Stomach smooth muscle (tissue), 2 donors: ENCODE results near the gene CDYL.
"Not testable (repeated sequence)": the region's sequence is repeated elsewhere in the genome, so short reads cannot be mapped to it uniquely, and the experiment has no call there.

Source experiments
- H3K27ac ChIP-seq: one replicate; pipeline ENCODE4 v1.7.0; 2013; ENCODE audit warnings: mild to moderate bottlenecking, low read length, inconsistent platforms
- H3K27me3 ChIP-seq, 2 donors: one replicate each; pipeline ENCODE4 v1.7.0; 2013; ENCODE audit warnings: low read length in 2 of 2; ENCODE audit not compliant: insufficient read depth in 2 of 2, control insufficient read depth in 1 of 2
- H3K36me3 ChIP-seq, 2 donors: one replicate each; pipeline ENCODE4 v1.7.0; 2013; ENCODE audit warnings: low read length in 2 of 2; ENCODE audit not compliant: control insufficient read depth in 2 of 2, insufficient read depth in 2 of 2
- H3K4me1 ChIP-seq: one replicate; pipeline ENCODE4 v1.7.0; 2013; ENCODE audit warnings: low read length; ENCODE audit not compliant: control insufficient read depth, insufficient read depth
- H3K4me3 ChIP-seq, 2 donors: one replicate each; pipeline ENCODE4 v1.7.0; 2013; ENCODE audit warnings: low read length in 2 of 2
- H3K9ac ChIP-seq, 2 donors: one replicate each; pipeline ENCODE4 v1.7.0; 2013; ENCODE audit warnings: low read length in 2 of 2, mild to moderate bottlenecking in 1 of 2
- H3K9me3 ChIP-seq, 2 donors: one replicate each; pipeline ENCODE4 v1.7.0; 2013; ENCODE audit warnings: low read length in 2 of 2; ENCODE audit not compliant: control insufficient read depth in 2 of 2
- donor health status: healthy.
- donor health status: Pancreatic carcinoma.

Gene CDYL

DNA sequence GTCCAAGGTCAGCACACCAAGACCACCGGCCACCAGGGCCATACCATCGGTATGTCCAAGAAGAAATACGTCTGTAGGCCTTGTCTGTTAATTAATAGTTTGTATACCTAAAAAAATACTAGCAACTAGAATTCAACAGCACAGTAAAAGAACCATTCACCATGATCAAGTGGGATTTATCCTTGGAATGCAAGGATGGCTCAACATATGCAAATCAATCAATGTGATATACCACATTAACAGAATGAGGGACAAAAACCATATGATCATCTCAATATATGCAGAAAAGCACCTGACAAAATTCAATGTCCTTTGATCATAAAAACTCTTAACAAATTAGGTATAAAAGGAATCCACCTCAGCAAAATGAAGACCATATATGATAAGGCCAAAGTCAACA is 203.2 kb downstream of the CDYL start:
- H3K4me3 ChIP-seq: no peak overlapping the region
- no peak overlapping the region for H3K9ac ChIP-seq
- H3K27me3 ChIP-seq: no peaks in the 10 kb centered on the region
- peaks cover 6 to 8% of the 10 kb centered on the region in 2 donors for H3K9me3 ChIP-seq
- peaks cover 3% of the 10 kb centered on the region for H3K4me1 ChIP-seq
- H3K36me3 ChIP-seq: no peaks in the 10 kb centered on the region
- H3K27ac ChIP-seq: no peak overlapping the region

DNA sequence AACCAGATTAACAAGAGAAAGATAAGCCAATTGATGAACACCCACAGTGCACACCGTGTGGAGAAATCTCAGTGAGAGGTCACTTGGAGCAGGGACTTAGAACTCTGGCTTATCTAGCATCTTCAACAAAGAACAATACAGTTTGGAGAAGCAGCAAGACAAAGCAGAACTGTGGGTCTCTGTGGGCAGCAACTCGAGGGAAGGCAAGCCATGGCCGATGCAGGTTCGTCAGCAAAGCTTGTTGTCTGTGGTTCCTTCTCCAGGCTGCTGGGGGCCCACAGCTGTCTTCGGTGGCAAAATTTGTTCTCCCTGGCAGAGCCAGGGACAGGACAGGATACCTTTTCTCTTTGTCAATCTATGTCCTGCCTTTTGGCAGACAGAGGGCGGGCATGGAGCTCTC is 205.6 kb downstream of the CDYL start:
- H3K4me1 ChIP-seq: no peaks in the 10 kb centered on the region
- H3K9ac ChIP-seq: no peak overlapping the region
- no peak overlapping the region for H3K27ac ChIP-seq
- H3K36me3 ChIP-seq: no peaks in the 10 kb centered on the region
- no peak overlapping the region for H3K4me3 ChIP-seq
- H3K9me3 ChIP-seq: peaks cover 6 to 8% of the 10 kb centered on the region in 2 donors
- no peaks in the 10 kb centered on the region for H3K27me3 ChIP-seq

DNA sequence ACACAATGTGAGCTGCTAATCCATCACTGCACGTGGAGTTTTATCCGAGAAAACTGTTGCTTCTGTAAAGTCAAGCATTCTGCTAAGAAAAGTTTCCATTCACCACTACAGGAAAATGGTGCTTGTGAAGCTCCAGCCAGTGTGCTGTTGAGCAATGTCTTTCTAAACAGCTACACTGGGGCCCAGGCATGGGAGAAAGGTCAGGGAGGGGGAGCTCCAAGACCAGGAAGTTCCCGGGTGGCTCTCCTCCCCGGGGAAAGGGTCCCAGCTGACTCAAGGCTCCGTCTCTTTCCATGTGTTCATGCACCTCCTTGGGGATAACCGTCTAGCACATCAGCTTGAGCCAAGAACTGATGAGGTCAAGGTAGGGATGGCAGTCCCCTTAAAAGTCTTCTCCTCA is 207.1 kb downstream of the CDYL start:
- no peaks in the 10 kb centered on the region for H3K27me3 ChIP-seq
- no peaks in the 10 kb centered on the region for H3K36me3 ChIP-seq
- H3K27ac ChIP-seq: no peak overlapping the region
- H3K9ac ChIP-seq: no peak overlapping the region
- H3K4me3 ChIP-seq: no peak overlapping the region
- no peaks in the 10 kb centered on the region for H3K4me1 ChIP-seq
- peaks cover 6 to 8% of the 10 kb centered on the region in 2 donors for H3K9me3 ChIP-seq

DNA sequence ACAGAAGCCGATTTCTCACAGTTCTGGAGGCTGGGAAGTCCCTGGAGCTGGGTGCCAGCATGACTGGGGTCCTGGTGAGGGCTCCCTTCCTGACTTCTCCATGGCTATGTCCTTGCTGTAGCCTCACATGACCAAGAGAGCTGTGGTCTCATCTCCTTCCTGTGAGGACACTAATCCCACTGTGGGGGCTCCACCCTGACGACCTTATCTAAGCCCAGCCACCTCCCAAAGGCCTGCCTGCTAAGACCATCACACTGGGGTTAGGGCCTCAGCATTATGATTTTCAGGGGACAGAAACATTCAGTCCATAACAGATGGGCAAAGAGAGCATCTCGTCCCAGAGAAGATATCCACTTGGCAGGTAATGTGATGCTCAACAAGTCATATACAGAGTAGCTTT is 210.8 kb downstream of the CDYL start:
- Histone ChIP-seq H3K9me3 (no peaks in the 10 kb centered on the region), H3K4me3 (no peak overlapping the region), H3K36me3 (no peaks in the 10 kb centered on the region), H3K27ac (no peak overlapping the region), H3K9ac (no peak overlapping the region), H3K27me3 (no peaks in the 10 kb centered on the region), H3K4me1 (no peaks in the 10 kb centered on the region)

DNA sequence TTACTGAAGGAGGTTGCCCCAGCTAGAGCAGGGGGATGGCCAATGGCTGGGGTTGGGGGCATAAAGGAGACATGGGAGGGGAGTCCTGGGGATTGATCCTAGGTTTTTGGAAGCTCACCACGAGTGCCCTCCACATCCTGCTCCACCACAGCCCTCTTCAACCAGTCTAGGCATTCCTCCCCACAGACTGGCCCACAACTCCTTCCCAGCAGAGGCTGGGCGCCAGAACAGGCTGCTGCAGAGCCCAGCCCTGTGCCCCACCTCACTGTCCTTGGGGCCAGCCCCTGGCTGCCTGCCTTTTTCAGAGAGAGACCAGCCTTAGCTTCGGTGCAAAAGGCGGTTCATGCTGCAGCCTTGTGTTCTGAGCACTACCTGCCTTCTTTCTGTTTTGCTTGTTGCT is 211.2 kb downstream of the CDYL start:
- Histone ChIP-seq H3K36me3 (no peaks in the 10 kb centered on the region), H3K4me1 (no peaks in the 10 kb centered on the region), H3K4me3 (no peak overlapping the region), H3K27ac (no peak overlapping the region), H3K27me3 (no peaks in the 10 kb centered on the region), H3K9me3 (no peaks in the 10 kb centered on the region), H3K9ac (no peak overlapping the region)

DNA sequence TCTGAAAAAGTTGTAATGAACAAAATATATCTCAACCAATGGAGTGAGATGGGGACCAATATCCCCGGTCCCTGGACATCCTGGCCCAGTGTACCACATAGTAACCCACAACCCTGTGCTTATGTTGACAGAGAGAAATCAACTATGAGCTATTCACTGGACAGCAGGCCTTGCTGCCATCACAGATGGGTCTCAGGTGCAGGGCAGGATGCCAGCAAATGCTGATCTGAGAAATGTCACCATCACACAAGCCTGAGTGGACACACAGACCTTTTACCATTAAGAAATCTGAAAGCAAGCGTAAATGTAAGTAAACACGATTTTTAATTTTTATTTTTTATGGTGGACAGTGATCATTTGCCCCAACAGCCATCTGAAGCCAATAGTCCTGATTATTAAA is 218.5 kb downstream of the CDYL start:
- no peaks in the 10 kb centered on the region for H3K4me1 ChIP-seq
- no peak overlapping the region for H3K27ac ChIP-seq
- no peak overlapping the region for H3K9ac ChIP-seq
- H3K4me3 ChIP-seq: no peak overlapping the region
- H3K36me3 ChIP-seq: peaks cover 21 to 27% of the 10 kb centered on the region in 2 donors
- no peaks in the 10 kb centered on the region for H3K27me3 ChIP-seq
- H3K9me3 ChIP-seq: no peaks in the 10 kb centered on the region

DNA sequence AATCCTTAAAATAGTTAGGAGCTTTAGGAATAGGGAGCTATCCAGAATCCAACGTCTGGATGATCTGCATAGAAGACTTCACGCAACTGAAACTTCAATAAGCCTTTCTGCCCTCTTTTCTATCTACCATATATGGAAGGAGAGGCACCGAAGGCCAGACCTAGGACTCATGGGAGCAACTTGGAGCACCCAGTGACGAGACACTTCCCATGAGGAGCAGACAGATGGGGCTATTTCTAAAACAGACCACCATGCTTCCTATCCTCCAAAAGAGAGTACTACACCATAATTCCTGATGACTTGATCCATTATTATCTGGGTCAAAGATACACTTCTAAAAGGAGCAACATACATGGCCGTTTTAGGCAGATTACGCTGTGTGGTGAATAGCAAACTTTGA is 221.7 kb downstream of the CDYL start:
- no peaks in the 10 kb centered on the region for H3K4me1 ChIP-seq
- H3K9me3 ChIP-seq: no peaks in the 10 kb centered on the region
- no peak overlapping the region for H3K27ac ChIP-seq
- H3K36me3 ChIP-seq: peaks cover 30 to 34% of the 10 kb centered on the region in 2 donors
- no peak overlapping the region for H3K4me3 ChIP-seq
- no peaks in the 10 kb centered on the region for H3K27me3 ChIP-seq
- H3K9ac ChIP-seq: no peak overlapping the region

DNA sequence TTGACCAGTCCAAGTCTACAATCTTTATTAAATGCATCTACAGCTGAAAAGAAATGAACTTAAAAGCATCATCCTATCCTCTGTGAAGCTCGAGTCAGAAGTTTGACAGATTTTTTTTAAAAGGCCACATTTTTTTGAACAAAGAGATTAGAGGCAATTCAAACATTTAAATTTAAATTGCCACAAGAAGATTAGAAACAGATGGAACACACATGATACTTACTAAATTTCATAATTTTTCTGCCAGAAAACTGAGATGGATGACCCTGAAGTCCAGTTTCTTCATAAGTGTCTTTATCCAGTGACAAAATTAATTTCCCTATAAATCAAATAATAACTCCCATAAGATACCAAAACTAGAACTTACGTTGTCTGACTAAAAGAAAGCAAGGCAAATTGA is 223.4 kb downstream of the CDYL start:
- Histone ChIP-seq H3K4me3 (no peak overlapping the region), H3K27ac (no peak overlapping the region), H3K4me1 (peaks cover 8% of the 10 kb centered on the region), H3K9me3 (no peaks in the 10 kb centered on the region), H3K9ac (no peak overlapping the region), H3K36me3 (peaks cover 30 to 33% of the 10 kb centered on the region in 2 donors), H3K27me3 (no peaks in the 10 kb centered on the region)

DNA sequence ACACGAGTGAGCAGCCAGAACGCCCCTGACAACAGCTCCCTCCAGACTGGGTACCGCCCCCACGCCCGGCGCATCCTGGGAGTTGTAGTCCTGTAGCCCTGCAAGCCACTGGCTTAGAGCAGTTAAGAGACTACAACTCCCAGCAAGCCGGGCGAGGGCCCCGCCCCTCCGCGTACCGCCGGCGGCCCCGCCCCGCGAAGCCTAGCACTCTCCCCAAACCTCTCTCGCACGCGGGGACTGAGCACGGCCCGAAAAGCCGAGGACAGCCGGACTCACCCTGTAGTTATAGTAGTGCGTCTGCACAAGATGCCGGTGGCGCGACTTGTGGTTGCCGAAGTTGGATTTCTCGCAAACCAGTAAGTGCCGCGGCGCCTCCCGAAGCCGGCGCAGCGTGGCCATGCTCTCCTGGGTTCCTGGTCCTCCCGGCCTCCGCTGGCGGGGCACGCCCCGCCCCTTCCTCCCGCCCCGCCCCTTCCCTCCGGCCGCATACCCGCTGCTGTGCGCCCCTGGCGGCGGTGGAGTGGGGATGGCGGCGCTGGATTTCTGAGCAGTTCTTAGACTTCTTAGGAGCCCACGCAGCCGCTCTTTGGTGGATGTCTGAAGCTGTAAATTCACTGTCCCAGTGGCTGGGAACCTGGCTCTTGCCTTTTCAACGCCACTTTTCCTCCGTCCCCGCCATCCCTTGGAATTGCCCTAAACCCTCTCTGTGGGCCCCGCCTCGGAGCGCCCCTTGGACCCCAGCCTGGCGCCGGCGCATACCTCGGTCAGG is 227.6 kb downstream of the CDYL start, which contains the start of gene RPP40:
RPP40 (minus strand) TSS at position 434 of the 769 bp plus-strand sequence; CDS start at position 399, 35 bp downstream.
- Histone ChIP-seq H3K9me3 (no peaks in the 10 kb centered on the region), H3K27me3 (no peaks in the 10 kb centered on the region), H3K36me3 (peaks cover 2 to 14% of the 10 kb centered on the region in 2 donors), H3K4me1 (peaks cover 8% of the 10 kb centered on the region), H3K9ac (peak within 1 kb of the TSS; percentile 86 to 90), H3K27ac (peak within 1 kb of the TSS; percentile 93), H3K4me3 (peak within 1 kb of the TSS; percentile 81 to 86)

DNA sequence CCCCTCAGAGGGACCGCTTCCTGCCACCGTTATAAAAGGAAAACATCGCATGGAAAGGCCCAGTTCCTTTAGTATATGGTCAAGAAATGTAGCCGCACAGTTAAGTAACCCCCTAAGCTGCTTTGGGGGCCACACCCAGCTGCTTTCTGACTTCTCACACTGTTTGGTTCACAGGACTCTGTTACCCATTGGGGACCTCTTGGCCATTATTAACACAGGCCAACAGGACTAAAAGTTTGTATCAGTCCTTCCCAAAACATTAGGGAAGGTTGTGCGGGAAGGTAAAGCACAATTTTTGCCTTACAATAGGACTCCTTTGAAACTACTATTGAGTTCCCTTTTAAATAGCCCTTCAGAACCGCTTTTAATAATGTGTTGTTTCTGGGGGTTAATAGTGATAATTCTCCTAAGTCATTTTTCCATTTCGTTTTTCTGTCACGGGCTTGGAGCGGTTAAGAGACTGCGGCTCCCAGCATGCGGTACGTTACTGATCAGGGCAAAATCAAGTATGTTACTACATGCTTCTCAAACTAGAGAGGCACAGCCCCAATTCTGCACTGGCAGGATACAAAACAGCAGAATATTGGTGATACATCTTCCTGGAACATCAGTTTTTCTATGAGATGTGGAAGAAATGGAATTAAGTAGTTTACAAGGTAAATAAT is 228.3 kb downstream of the CDYL start:
- Histone ChIP-seq H3K9me3 (no peaks in the 10 kb centered on the region), H3K9ac (peak overlapping the region; percentile 86 to 90), H3K27ac (peak overlapping the region; percentile 93), H3K27me3 (no peaks in the 10 kb centered on the region), H3K4me3 (peak overlapping the region; percentile 81 to 86), H3K36me3 (peaks cover 2 to 14% of the 10 kb centered on the region in 2 donors), H3K4me1 (peaks cover 8% of the 10 kb centered on the region)

DNA sequence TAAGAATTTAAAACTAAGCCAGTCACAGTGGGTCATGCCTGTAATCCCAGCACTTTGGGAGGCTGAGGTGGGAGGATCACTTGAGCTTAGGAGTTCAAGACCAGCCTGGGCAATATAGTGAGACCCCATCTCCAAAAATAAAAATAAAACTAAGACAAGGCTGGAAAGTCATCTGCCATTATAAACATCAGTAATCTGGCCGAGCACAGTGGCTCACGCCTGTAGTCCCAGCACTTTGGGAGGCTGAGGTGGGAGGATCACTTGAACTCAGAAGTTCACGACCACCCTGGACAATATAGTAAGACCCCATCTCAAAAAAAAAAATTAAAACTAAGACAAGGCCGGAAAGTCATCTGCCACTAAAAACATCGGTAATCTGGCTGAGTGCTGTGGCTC is 228.8 kb downstream of the CDYL start:
- not testable (repeated sequence) for H3K4me3 ChIP-seq, H3K4me1 ChIP-seq, H3K27ac ChIP-seq, H3K9ac ChIP-seq, H3K27me3 ChIP-seq, H3K9me3 ChIP-seq
- peaks cover 2 to 14% of the 10 kb centered on the region in 2 donors for H3K36me3 ChIP-seq
